ENCODE results near the gene TMEM63C.

DNA sequence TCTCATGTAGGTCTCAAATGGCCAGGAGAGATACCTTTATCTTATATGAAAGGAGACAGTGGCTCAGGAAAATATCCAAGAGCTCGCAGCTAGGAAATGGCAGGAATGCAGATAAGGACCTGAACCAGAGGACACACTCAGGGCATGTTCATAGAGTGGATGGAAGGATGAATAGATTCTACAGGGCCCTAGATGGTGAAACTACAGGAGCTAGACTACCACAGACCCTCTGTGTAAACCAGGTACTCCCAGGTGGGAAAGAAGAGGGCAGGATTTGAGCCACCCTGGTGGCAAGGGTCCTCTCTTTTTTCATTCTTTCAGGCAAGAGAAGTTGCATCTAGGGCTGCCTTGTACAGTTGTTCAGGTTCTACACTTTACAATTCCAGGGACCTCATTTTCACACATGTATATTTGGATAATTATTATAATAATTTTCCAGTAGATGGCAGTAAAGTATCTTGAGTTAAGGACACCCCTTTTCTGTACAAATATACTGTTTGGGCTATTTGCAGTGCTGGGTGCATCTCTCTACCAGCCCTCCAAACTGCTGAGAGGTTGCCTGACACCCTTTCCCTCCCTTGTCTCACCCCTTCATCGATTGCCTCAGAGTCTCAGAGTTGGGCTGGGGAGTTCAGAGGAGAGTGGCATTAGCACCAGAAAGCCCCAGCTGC is 29.5 kb upstream of the TMEM63C start:
- TF ChIP-seq, protein P1, sequence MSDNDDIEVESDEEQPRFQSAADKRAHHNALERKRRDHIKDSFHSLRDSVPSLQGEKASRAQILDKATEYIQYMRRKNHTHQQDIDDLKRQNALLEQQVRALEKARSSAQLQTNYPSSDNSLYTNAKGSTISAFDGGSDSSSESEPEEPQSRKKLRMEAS (IDR thresholded peaks at IDR 0.05) = no peak
- TF ChIP-seq YY1 (IDR thresholded peaks at IDR 0.05; ENCODE audit: low read depth) (no peak), EGR1 (IDR thresholded peaks at IDR 0.05) (no peak), RAD21 (IDR thresholded peaks at IDR 0.05; ENCODE audit: low read depth) (peak; percentile 64)
- TF ChIP-seq, protein P2, sequence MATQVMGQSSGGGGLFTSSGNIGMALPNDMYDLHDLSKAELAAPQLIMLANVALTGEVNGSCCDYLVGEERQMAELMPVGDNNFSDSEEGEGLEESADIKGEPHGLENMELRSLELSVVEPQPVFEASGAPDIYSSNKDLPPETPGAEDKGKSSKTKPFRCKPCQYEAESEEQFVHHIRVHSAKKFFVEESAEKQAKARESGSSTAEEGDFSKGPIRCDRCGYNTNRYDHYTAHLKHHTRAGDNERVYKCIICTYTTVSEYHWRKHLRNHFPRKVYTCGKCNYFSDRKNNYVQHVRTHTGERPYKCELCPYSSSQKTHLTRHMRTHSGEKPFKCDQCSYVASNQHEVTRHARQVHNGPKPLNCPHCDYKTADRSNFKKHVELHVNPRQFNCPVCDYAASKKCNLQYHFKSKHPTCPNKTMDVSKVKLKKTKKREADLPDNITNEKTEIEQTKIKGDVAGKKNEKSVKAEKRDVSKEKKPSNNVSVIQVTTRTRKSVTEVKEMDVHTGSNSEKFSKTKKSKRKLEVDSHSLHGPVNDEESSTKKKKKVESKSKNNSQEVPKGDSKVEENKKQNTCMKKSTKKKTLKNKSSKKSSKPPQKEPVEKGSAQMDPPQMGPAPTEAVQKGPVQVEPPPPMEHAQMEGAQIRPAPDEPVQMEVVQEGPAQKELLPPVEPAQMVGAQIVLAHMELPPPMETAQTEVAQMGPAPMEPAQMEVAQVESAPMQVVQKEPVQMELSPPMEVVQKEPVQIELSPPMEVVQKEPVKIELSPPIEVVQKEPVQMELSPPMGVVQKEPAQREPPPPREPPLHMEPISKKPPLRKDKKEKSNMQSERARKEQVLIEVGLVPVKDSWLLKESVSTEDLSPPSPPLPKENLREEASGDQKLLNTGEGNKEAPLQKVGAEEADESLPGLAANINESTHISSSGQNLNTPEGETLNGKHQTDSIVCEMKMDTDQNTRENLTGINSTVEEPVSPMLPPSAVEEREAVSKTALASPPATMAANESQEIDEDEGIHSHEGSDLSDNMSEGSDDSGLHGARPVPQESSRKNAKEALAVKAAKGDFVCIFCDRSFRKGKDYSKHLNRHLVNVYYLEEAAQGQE (IDR thresholded peaks at IDR 0.05; ENCODE audit: low read depth) = no peak
